ENCODE measurements around the gene OR4D1.
"Not testable (repeated sequence)": the region's sequence is repeated elsewhere in the genome, so short reads cannot be mapped to it uniquely, and the experiment has no call there.

Gene OR4D1

DNA sequence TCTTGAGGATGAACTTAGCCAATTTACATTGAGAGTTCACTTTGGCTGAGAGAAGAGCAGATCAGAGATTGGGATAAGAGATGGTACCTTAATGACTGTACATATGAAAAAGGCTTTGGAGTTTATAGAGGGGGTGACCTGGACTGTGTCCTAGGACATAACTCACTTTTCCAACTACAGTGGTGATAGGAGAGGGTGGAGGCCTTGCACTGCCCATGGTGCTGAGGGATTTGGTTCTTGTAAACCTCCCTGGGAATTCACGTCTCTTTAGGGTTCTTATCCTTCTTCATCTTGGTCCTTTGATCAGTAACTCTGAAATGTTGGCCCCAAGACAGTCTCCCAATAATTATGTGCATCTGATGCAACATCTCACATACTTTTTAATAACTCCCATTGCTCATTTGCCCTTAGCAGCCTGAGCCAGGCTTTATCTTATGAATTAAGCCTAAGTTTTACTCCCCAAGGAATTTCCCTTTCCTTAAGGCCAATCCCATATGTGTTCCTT, at the start of gene OR4D1:
OR4D1 (plus strand) TSS at position 455 of the 505 bp plus-strand sequence. CDS start 6,770 bp downstream, outside the sequence.
- ATAC-seq, result no peak
- Mint-ChIP-seq H3K27me3 (no peaks in the 10 kb centered on the region), H3K36me3 (ENCODE audit: low read depth) (peaks cover 11% of the 10 kb centered on the region), H3K4me3 (no peak within 1 kb of the TSS), H3K4me1 (peaks cover 13% of the 10 kb centered on the region), H3K9me3 (peaks cover 29% of the 10 kb centered on the region), H3K27ac (no peak within 1 kb of the TSS)
- DNase-seq, result no peak

GRCh38 chr17:58100506-58100905, 47.7 kb upstream of the OR4D1 start:
- no peaks in the 10 kb centered on the region for H3K36me3 Mint-ChIP-seq (ENCODE audit: low read depth)
- H3K9me3 Mint-ChIP-seq, result no peaks in the 10 kb centered on the region
- no peak for DNase-seq
- no peak overlapping the region for H3K4me3 Mint-ChIP-seq
- ATAC-seq, result no peak
- H3K27me3 Mint-ChIP-seq, result no peaks in the 10 kb centered on the region
- H3K27ac Mint-ChIP-seq, result no peak overlapping the region
- H3K4me1 Mint-ChIP-seq, result peaks cover 3% of the 10 kb centered on the region

- H3K27ac Mint-ChIP-seq, H3K27me3 Mint-ChIP-seq, H3K4me1 Mint-ChIP-seq: not testable (repeated sequence)
These were observed 46.3 kb upstream of the OR4D1 start for GRCh38 chr17:58101898-58102297.

GRCh38 chr17:58105093-58105492, 43.1 kb upstream of the OR4D1 start:
- no peaks in the 10 kb centered on the region for H3K36me3 Mint-ChIP-seq (ENCODE audit: low read depth)
- H3K4me3 Mint-ChIP-seq, result no peak overlapping the region
- no peaks in the 10 kb centered on the region for H3K9me3 Mint-ChIP-seq
- H3K27ac Mint-ChIP-seq, result no peak overlapping the region
- ATAC-seq, result no peak
- DNase-seq, result no peak
- no peaks in the 10 kb centered on the region for H3K4me1 Mint-ChIP-seq
- no peaks in the 10 kb centered on the region for H3K27me3 Mint-ChIP-seq

More at GRCh38 chr17:58101898-58102297, 46.3 kb upstream of the OR4D1 start:
- not testable (repeated sequence) for DNase-seq; H3K4me3 Mint-ChIP-seq; H3K9me3 Mint-ChIP-seq; ATAC-seq; H3K36me3 Mint-ChIP-seq (ENCODE audit: low read depth)

DNA sequence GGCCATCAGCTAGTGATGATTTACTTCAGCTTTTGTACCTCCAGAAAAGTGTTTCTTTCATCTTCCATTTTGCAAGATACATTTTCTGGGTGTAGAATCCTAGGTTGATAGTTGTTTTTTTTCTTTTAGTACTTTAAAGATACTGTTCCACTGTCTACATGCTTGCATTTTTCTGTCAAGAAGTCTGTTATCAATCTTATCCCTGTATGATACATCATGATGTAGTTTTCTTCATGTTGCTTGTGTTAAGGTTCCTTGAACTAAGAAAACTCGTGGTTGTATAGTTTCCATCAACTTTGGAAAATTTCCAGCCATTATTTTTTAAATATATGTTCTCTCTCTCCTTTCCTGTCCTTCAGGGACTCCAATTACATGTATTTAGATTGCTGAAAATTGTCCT, 40.9 kb upstream of the OR4D1 start:
- Mint-ChIP-seq H3K4me3 (no peak overlapping the region), H3K36me3 (ENCODE audit: low read depth) (no peaks in the 10 kb centered on the region), H3K27me3 (peaks cover 3% of the 10 kb centered on the region), H3K9me3 (no peaks in the 10 kb centered on the region), H3K27ac (no peak overlapping the region), H3K4me1 (no peaks in the 10 kb centered on the region)
- ATAC-seq (no peak), DNase-seq (no peak)

- ATAC-seq (no peak), DNase-seq (no peak)
- H3K36me3 Mint-ChIP-seq (ENCODE audit: low read depth), result no peaks in the 10 kb centered on the region
- H3K4me3 Mint-ChIP-seq, result no peak overlapping the region
- H3K9me3 Mint-ChIP-seq, result no peaks in the 10 kb centered on the region
- H3K27ac Mint-ChIP-seq, result no peak overlapping the region
- no peaks in the 10 kb centered on the region for H3K4me1 Mint-ChIP-seq
- peaks cover 3% of the 10 kb centered on the region for H3K27me3 Mint-ChIP-seq
These were observed 39.0 kb upstream of the OR4D1 start for GRCh38 chr17:58109197-58109596.

- Mint-ChIP-seq H3K27ac (no peak overlapping the region), H3K36me3 (ENCODE audit: low read depth) (no peaks in the 10 kb centered on the region), H3K4me1 (no peaks in the 10 kb centered on the region), H3K4me3 (no peak overlapping the region), H3K27me3 (peaks cover 3% of the 10 kb centered on the region), H3K9me3 (no peaks in the 10 kb centered on the region)
- no peak for ATAC-seq
- DNase-seq, result no peak
These were observed 38.2 kb upstream of the OR4D1 start for GRCh38 chr17:58110012-58110411.

- Mint-ChIP-seq H3K4me3 (no peak overlapping the region), H3K27ac (no peak overlapping the region), H3K27me3 (peaks cover 3% of the 10 kb centered on the region), H3K9me3 (no peaks in the 10 kb centered on the region), H3K4me1 (no peaks in the 10 kb centered on the region), H3K36me3 (ENCODE audit: low read depth) (no peaks in the 10 kb centered on the region)
- DNase-seq (no peak), ATAC-seq (no peak)
These were observed 36.5 kb upstream of the OR4D1 start for GRCh38 chr17:58111676-58112075.

DNA sequence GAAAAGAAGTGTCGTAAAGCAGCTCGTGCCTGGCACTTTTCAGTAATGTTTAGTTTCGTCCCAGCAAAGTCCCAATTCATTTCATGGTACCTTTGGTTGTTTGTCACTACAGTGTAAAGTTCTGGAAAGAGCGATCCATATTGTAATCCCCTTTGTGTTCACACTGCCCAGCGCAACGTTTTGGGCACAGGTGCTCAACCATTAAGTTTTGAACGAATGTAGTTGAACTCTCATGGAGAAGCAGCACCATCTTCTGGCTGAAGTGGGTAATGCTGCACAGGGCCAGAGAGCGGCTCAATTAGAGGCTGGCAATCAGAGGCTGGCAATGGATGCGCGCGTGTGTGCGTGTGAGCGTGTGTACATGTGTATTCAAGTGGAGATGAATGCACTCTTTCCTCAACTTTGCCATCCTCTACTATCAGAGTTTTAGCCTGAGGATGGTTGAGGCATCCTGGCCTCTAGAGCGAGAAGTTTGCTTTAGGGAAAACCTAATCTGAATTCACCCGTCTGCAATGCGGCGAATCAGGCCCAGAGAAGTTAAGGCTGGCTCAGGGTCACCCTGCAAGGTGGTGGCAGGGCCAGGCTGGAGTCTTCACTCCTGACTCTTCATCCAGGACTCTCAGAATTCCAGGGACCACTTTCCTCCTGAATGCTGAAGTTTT, 35.1 kb upstream of the OR4D1 start:
- H3K4me1 Mint-ChIP-seq, result no peaks in the 10 kb centered on the region
- H3K36me3 Mint-ChIP-seq (ENCODE audit: low read depth), result no peaks in the 10 kb centered on the region
- DNase-seq (peak; percentile 88), ATAC-seq (peak; percentile 90)
- no peak overlapping the region for H3K4me3 Mint-ChIP-seq
- no peak overlapping the region for H3K27ac Mint-ChIP-seq
- no peaks in the 10 kb centered on the region for H3K9me3 Mint-ChIP-seq
- peaks cover 6% of the 10 kb centered on the region for H3K27me3 Mint-ChIP-seq

DNA sequence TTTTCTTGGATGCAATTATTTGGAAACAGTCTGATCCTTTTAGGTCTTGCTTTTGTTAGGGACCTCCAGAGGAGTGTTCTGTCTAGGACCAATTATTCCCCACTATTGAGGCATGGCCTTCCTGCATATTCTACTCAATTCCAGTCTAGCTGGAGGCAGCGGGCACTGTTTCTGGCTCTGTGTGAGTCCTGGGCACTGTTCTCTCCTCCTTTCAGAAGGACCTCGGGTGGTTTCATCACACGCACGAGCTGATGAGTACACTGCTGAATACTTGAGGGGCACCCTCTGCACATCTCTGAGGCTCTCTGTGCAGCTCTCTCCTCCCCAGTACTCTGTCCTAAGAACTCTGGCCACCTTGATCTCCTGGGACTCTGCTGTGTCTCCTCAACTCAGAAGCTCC, 34.2 kb upstream of the OR4D1 start:
- no peak overlapping the region for H3K4me3 Mint-ChIP-seq
- ATAC-seq (no peak), DNase-seq (no peak)
- H3K4me1 Mint-ChIP-seq, result no peaks in the 10 kb centered on the region
- peaks cover 8% of the 10 kb centered on the region for H3K27me3 Mint-ChIP-seq
- no peaks in the 10 kb centered on the region for H3K36me3 Mint-ChIP-seq (ENCODE audit: low read depth)
- H3K27ac Mint-ChIP-seq, result no peak overlapping the region
- H3K9me3 Mint-ChIP-seq, result no peaks in the 10 kb centered on the region

DNA sequence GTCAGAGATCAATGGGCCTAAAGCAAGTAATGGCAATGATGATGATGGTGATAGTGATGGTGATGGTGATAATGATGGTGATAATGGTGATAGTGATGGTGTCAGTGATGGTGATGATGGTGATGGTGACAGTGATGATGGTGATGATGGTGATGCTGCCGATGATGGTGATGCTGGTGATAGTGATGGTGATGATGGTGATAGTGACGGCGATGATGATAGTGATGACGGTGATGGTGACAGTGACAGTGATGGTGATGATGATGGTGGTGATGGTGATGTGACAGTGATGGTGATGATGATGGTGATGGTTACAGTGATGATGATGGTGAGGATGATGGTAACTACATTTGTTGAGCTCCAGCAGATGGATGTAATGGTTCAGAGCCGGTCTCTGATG, 30.8 kb upstream of the OR4D1 start:
- Mint-ChIP-seq H3K36me3 (ENCODE audit: low read depth) (no peaks in the 10 kb centered on the region), H3K4me3 (no peak overlapping the region), H3K27ac (no peak overlapping the region), H3K4me1 (peaks cover 3% of the 10 kb centered on the region), H3K9me3 (no peaks in the 10 kb centered on the region), H3K27me3 (peaks cover 9% of the 10 kb centered on the region)
- DNase-seq, result no peak
- no peak for ATAC-seq

- ATAC-seq, result no peak
- Mint-ChIP-seq H3K27ac (no peak overlapping the region), H3K27me3 (peaks cover 9% of the 10 kb centered on the region), H3K36me3 (ENCODE audit: low read depth) (no peaks in the 10 kb centered on the region), H3K4me1 (peaks cover 3% of the 10 kb centered on the region), H3K4me3 (no peak overlapping the region), H3K9me3 (no peaks in the 10 kb centered on the region)
- DNase-seq, result no peak
These were observed 28.7 kb upstream of the OR4D1 start for GRCh38 chr17:58119491-58119890.

GRCh38 chr17:58120195-58120822, 27.9 kb upstream of the OR4D1 start:
- ATAC-seq (no peak), DNase-seq (peak; percentile 37)
- H3K9me3 Mint-ChIP-seq, result no peaks in the 10 kb centered on the region
- no peaks in the 10 kb centered on the region for H3K36me3 Mint-ChIP-seq (ENCODE audit: low read depth)
- peaks cover 3% of the 10 kb centered on the region for H3K4me1 Mint-ChIP-seq
- H3K27me3 Mint-ChIP-seq, result peaks cover 9% of the 10 kb centered on the region
- no peak overlapping the region for H3K27ac Mint-ChIP-seq
- no peak overlapping the region for H3K4me3 Mint-ChIP-seq

DNA sequence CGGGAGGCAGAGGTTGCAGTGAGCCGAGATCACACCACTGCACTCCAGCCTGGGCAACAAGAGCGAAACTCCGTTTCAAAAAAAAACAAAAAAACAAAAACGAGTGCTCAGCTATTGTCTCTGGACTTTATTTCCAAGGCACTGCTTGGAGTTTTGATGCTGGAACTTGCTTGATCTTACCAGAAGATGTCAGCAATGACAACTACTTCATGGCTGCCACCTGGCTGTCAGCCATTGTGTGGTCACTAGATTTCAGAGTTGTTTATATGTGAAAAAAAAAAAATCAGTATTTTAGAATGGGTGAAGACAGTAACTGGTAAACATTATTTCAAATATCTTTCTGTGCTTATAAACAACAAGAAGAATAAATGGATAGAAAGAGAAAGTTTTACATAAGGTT, 26.3 kb upstream of the OR4D1 start:
- DNase-seq, result peak; percentile 5
- H3K4me1 Mint-ChIP-seq, result peaks cover 3% of the 10 kb centered on the region
- ATAC-seq, result no peak
- no peaks in the 10 kb centered on the region for H3K36me3 Mint-ChIP-seq (ENCODE audit: low read depth)
- H3K9me3 Mint-ChIP-seq, result no peaks in the 10 kb centered on the region
- H3K4me3 Mint-ChIP-seq, result no peak overlapping the region
- H3K27ac Mint-ChIP-seq, result no peak overlapping the region
- H3K27me3 Mint-ChIP-seq, result peaks cover 9% of the 10 kb centered on the region

- Mint-ChIP-seq H3K27me3 (peaks cover 3% of the 10 kb centered on the region), H3K4me3 (no peak overlapping the region), H3K4me1 (no peaks in the 10 kb centered on the region), H3K36me3 (ENCODE audit: low read depth) (no peaks in the 10 kb centered on the region), H3K9me3 (no peaks in the 10 kb centered on the region), H3K27ac (no peak overlapping the region)
- ATAC-seq, result no peak
- DNase-seq, result no peak
These were observed 20.3 kb upstream of the OR4D1 start for GRCh38 chr17:58127846-58128245.
